Sigmoid colon (tissue), 4 donors: Measurements from ENCODE around the gene BIRC5.

Source experiments
- EP300 ChIP-seq, 4 donors: sonication (generic); formaldehyde crosslinking; IDR thresholded peaks; one replicate each; pipeline ENCODE4 v1.6.1; 2017; ENCODE audit warnings: antibody characterized with exemption in 4 of 4
- POLR2A ChIP-seq, 2 donors: fragments of 450-650 bp; IDR thresholded peaks; one replicate each; pipeline ENCODE4 v1.6.1; 2016; ENCODE audit warnings: antibody characterized with exemption in 2 of 2, mild to moderate bottlenecking in 2 of 2, moderate library complexity in 2 of 2
- POLR2AphosphoS5 ChIP-seq, 4 donors: sonication (generic); formaldehyde crosslinking; IDR thresholded peaks; one replicate each; pipeline ENCODE4 v1.6.1; 2017; ENCODE audit warnings: antibody characterized with exemption in 4 of 4
- TF ChIP-seq, protein P1 (sequence below), 4 experiments: fragments of 450-650 bp in 3 of 4; fragments of 200-600 bp in 1 of 4; IDR thresholded peaks; one replicate each; pipeline ENCODE4 v1.5.1; 2016 to 2019; ENCODE audit warnings: antibody characterized with exemption in 4 of 4, mild to moderate bottlenecking in 3 of 4, moderate library complexity in 2 of 4

DNA sequence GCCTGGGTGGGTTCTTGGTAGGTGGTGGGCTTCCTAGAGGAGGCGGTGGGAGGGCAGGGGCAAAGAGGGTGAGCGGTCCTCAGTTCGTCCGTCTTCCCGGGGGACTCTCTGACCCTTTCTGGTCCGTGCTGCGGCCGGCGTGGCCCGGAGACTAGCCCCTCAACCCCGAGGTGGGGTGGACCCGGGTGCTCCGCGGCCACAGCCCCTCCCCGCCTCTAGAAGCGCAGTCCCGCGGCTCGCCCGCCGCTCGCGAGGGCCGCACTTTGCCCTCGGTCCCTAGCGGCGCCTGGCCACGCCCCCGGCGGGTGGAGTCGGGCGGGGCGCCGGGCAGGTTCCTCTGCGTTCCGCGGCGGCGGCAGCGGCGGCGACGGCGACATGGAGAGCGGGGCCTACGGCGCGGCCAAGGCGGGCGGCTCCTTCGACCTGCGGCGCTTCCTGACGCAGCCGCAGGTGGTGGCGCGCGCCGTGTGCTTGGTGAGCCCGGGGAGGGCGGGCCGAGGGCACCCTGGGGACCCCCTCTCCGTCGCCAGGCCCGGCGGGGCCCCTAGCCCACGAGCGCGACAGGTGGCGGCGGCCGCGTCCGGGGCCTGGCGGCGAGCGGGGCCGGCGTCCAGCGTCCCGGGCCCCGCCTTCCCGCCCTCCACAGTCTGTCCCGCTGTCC, 45.7 kb upstream of the BIRC5 start, which contains the start of gene SYNGR2:
- TF ChIP-seq POLR2AphosphoS5 (IDR thresholded peaks at IDR 0.05) (peak in 3 of 4 donors; percentile 24 to 76 (median 72)), EP300 (IDR thresholded peaks at IDR 0.05) (no peak), POLR2A (IDR thresholded peaks at IDR 0.05) (no peak)
- TF ChIP-seq, protein P1, sequence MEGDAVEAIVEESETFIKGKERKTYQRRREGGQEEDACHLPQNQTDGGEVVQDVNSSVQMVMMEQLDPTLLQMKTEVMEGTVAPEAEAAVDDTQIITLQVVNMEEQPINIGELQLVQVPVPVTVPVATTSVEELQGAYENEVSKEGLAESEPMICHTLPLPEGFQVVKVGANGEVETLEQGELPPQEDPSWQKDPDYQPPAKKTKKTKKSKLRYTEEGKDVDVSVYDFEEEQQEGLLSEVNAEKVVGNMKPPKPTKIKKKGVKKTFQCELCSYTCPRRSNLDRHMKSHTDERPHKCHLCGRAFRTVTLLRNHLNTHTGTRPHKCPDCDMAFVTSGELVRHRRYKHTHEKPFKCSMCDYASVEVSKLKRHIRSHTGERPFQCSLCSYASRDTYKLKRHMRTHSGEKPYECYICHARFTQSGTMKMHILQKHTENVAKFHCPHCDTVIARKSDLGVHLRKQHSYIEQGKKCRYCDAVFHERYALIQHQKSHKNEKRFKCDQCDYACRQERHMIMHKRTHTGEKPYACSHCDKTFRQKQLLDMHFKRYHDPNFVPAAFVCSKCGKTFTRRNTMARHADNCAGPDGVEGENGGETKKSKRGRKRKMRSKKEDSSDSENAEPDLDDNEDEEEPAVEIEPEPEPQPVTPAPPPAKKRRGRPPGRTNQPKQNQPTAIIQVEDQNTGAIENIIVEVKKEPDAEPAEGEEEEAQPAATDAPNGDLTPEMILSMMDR (IDR thresholded peaks at IDR 0.05) = no peak
